ENCODE measurements around the gene OR8J1.
"Not testable (repeated sequence)": the region's sequence is repeated elsewhere in the genome, so short reads cannot be mapped to it uniquely, and the experiment has no call there.

OR8J1 gene

GRCh38 chr11:56345739-56346138 is 8.4 kb upstream of the OR8J1 start, which contains the start of gene OR8K1:
TSS of gene OR8K1 (plus strand) at chr11:56346039. CDS start at chr11:56346039, 0 bp downstream.
- H3K36me3 ChIP-seq (replicated peaks): no peaks in the 10 kb centered on the region
- no peaks in the 10 kb centered on the region for H3K27me3 ChIP-seq (replicated peaks)
- no peak for DNase-seq
- H3K4me3 ChIP-seq (ENCODE audit: low read depth, low read length): no peak within 1 kb of the TSS
- no peak for TF ChIP-seq CTCF (IDR thresholded peaks at IDR 0.05; ENCODE audit: low read depth, low read length, missing control alignments)
- in situ Hi-C loops (cut with HindIII; ENCODE audit: low pct_ligation_motif_present, low sequenced_read_pairs): no loop called here
- no peak within 1 kb of the TSS for H3K27ac ChIP-seq

GRCh38 chr11:56375324-56375723 is 21.2 kb downstream of the OR8J1 start, which contains the start of gene OR8U1:
TSS of gene OR8U1 (plus strand) at chr11:56375624. CDS start at chr11:56375624, 0 bp downstream.
- TF ChIP-seq CTCF (IDR thresholded peaks at IDR 0.05; ENCODE audit: low read depth, low read length, missing control alignments): no peak
- H3K27ac ChIP-seq: no peak within 1 kb of the TSS
- H3K36me3 ChIP-seq (replicated peaks): no peaks in the 10 kb centered on the region
- no peak within 1 kb of the TSS for H3K4me3 ChIP-seq (ENCODE audit: low read depth, low read length)
- DNase-seq: no peak
- no peaks in the 10 kb centered on the region for H3K27me3 ChIP-seq (replicated peaks)
- in situ Hi-C loops (cut with HindIII; ENCODE audit: low pct_ligation_motif_present, low sequenced_read_pairs): no loop called here

- no peaks in the 10 kb centered on the region for H3K27me3 ChIP-seq (replicated peaks)
- H3K36me3 ChIP-seq (replicated peaks): no peaks in the 10 kb centered on the region
- H3K27ac ChIP-seq: no peak overlapping the region
- no peak for DNase-seq
- TF ChIP-seq CTCF (IDR thresholded peaks at IDR 0.05; ENCODE audit: low read depth, low read length, missing control alignments): no peak
- no peak overlapping the region for H3K4me3 ChIP-seq (ENCODE audit: low read depth, low read length)
- in situ Hi-C loops (cut with HindIII; ENCODE audit: low pct_ligation_motif_present, low sequenced_read_pairs): no loop called here
These were observed 26.0 kb downstream of the OR8J1 start for GRCh38 chr11:56380120-56380519.

GRCh38 chr11:56394381-56394780 is 40.3 kb downstream of the OR8J1 start:
- no peak for TF ChIP-seq CTCF (IDR thresholded peaks at IDR 0.05; ENCODE audit: low read depth, low read length, missing control alignments)
- Histone ChIP-seq H3K27me3 (replicated peaks) (no peaks in the 10 kb centered on the region), H3K4me3 (ENCODE audit: low read depth, low read length) (no peak overlapping the region), H3K27ac (no peak overlapping the region), H3K36me3 (replicated peaks) (no peaks in the 10 kb centered on the region)
- in situ Hi-C loops (cut with HindIII; ENCODE audit: low pct_ligation_motif_present, low sequenced_read_pairs): no loop called here
- DNase-seq: no peak

GRCh38 chr11:56396047-56396446 is 42.0 kb downstream of the OR8J1 start:
- Histone ChIP-seq H3K27me3 (replicated peaks) (no peaks in the 10 kb centered on the region), H3K36me3 (replicated peaks) (no peaks in the 10 kb centered on the region), H3K4me3 (ENCODE audit: low read depth, low read length) (no peak overlapping the region), H3K27ac (no peak overlapping the region)
- no peak for TF ChIP-seq CTCF (IDR thresholded peaks at IDR 0.05; ENCODE audit: low read depth, low read length, missing control alignments)
- DNase-seq: no peak
- in situ Hi-C loops (cut with HindIII; ENCODE audit: low pct_ligation_motif_present, low sequenced_read_pairs): no loop called here

GRCh38 chr11:56401858-56402461 is 47.9 kb downstream of the OR8J1 start:
- H3K36me3 ChIP-seq (replicated peaks); H3K27ac ChIP-seq; in situ Hi-C loops (cut with HindIII; ENCODE audit: low pct_ligation_motif_present, low sequenced_read_pairs): not testable (repeated sequence)

More at GRCh38 chr11:56401858-56402461, 47.9 kb downstream of the OR8J1 start:
- not testable (repeated sequence) for H3K27me3 ChIP-seq (replicated peaks); DNase-seq; H3K4me3 ChIP-seq (ENCODE audit: low read depth, low read length)

Data from brain microvascular endothelial cell (primary cell).